Smooth muscle cell (in vitro differentiated cells): ENCODE measurements around the gene CDRT4. TPM values are rescaled to one million over a fixed set of nuclear protein-coding genes. Genes with fewer than 3 reads are reported as not detected.

ENCODE experiments used
- DNase-seq: peaks from one replicate; lab custom pipeline; 2025; ENCODE audit not compliant: unreplicated experiment; lab: John Stamatoyannopoulos, UW
- H2AFZ ChIP-seq: fragments of 200-600 bp; sonication (generic); 2 replicates; pipeline ENCODE4 v1.6.0; 2016; ENCODE audit warnings: antibody characterized with exemption, low read depth, mild to moderate bottlenecking
- H3F3A ChIP-seq: fragments of 200-600 bp; sonication (generic); 2 replicates; pipeline ENCODE4 v1.6.0; 2017; ENCODE audit warnings: antibody characterized with exemption, low read depth
- H3K27ac ChIP-seq: fragments of 200-600 bp; sonication (generic); 2 replicates; pipeline ENCODE4 v1.5.1; 2016; ENCODE audit warnings: low read depth, mild to moderate bottlenecking
- H3K27me3 ChIP-seq: fragments of 200-600 bp; sonication (generic); 2 replicates; pipeline ENCODE4 v1.6.1; 2016; ENCODE audit warnings: low read depth, mild to moderate bottlenecking
- H3K36me3 ChIP-seq: fragments of 200-600 bp; sonication (generic); 2 replicates; pipeline ENCODE4 v1.5.1; 2016; ENCODE audit warnings: low read depth
- H3K4me1 ChIP-seq: fragments of 200-600 bp; sonication (generic); 2 replicates; pipeline ENCODE4 v1.5.1; 2016; ENCODE audit warnings: low read depth
- H3K4me2 ChIP-seq: fragments of 200-600 bp; sonication (generic); 2 replicates; pipeline ENCODE4 v1.6.0; 2016; ENCODE audit warnings: mild to moderate bottlenecking
- H3K4me3 ChIP-seq: fragments of 200-600 bp; sonication (generic); 2 replicates; pipeline ENCODE4 v1.5.1; 2016; ENCODE audit warnings: mild to moderate bottlenecking
- H3K79me2 ChIP-seq: fragments of 200-600 bp; sonication (generic); 2 replicates; pipeline ENCODE4 v1.6.0; 2016; ENCODE audit warnings: low read depth, mild to moderate bottlenecking
- H3K9ac ChIP-seq: fragments of 200-600 bp; sonication (generic); 2 replicates; pipeline ENCODE4 v1.6.0; 2016; ENCODE audit warnings: low read depth
- H3K9me3 ChIP-seq: fragments of 200-600 bp; sonication (generic); replicated peaks from 2 replicates; pipeline ENCODE4 v1.5.1; 2016; ENCODE audit warnings: low read depth
- H4K20me1 ChIP-seq: fragments of 200-600 bp; sonication (generic); 2 replicates; pipeline ENCODE4 v1.6.0; 2016; ENCODE audit warnings: low read depth
- WGBS: methylation state at CpG from one replicate; pipeline ENCODE4 v1.1.7; 2016; ENCODE audit warnings: low lambda C conversion rate; 5-methylcytosine and 5-hydroxymethylcytosine counted together
- polyA plus RNA-seq: library from polyadenylated mRNA; unstranded; fragments of >200 nt; fragmentation: Nextera tagmentation; extraction: Ambion mirVana; gene quantifications from 2 replicates; pipeline ENCODE4 v1.2.1, GENCODE V29; 2016
- total RNA-seq: library from RNA; depleted of rRNA; stranded (reverse); fragments of >200 nt; gene quantifications from 2 replicates; pipeline ENCODE4 v1.2.3, GENCODE V29; 2014
- TF ChIP-seq, protein P1 (sequence below): fragments of 200-600 bp; sonication (generic); IDR thresholded peaks from 2 replicates; pipeline ENCODE4 v1.5.1; 2017; ENCODE audit warnings: borderline replicate concordance, mild to moderate bottlenecking, antibody characterized with exemption; ENCODE audit not compliant: insufficient read depth, poor library complexity, severe bottlenecking

Gene CDRT4
- total and polyA plus RNA-seq, 2 experiments from 2014 or later = 0.45 to 4.2 TPM

DNA sequence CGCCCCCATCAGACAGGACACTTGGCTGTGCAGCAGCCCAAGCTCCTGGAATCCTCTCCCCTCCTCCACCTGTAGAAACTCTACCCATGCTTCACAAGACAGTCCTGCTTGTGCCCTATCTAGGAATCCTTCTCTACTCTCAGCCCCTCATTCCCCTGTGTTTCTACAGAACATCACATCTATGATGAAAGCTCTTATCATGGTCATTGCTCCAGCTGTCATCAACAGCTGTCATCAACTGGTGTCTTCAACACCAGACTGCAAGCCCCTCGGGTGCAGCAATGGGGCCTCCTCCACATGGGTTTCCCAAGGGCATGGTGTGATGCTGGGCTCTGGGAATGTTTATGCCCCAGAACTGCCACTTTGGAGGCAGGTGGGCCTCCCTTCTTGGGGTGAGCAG, 21.1 kb upstream of the CDRT4 start:
- no peaks in the 10 kb centered on the region for H3K9me3 ChIP-seq
- H3K27ac ChIP-seq = no peak overlapping the region
- H3K9ac ChIP-seq = no peak overlapping the region
- TF ChIP-seq, protein P1, sequence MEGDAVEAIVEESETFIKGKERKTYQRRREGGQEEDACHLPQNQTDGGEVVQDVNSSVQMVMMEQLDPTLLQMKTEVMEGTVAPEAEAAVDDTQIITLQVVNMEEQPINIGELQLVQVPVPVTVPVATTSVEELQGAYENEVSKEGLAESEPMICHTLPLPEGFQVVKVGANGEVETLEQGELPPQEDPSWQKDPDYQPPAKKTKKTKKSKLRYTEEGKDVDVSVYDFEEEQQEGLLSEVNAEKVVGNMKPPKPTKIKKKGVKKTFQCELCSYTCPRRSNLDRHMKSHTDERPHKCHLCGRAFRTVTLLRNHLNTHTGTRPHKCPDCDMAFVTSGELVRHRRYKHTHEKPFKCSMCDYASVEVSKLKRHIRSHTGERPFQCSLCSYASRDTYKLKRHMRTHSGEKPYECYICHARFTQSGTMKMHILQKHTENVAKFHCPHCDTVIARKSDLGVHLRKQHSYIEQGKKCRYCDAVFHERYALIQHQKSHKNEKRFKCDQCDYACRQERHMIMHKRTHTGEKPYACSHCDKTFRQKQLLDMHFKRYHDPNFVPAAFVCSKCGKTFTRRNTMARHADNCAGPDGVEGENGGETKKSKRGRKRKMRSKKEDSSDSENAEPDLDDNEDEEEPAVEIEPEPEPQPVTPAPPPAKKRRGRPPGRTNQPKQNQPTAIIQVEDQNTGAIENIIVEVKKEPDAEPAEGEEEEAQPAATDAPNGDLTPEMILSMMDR = no peak
- H3K27me3 ChIP-seq = no peaks in the 10 kb centered on the region
- no peak overlapping the region for H2AFZ ChIP-seq
- WGBS = 74% methylated on average over 2 of the region's 2 CpGs
- no peak overlapping the region for H3K4me2 ChIP-seq
- no peak for DNase-seq
- no peaks in the 10 kb centered on the region for H4K20me1 ChIP-seq
- no peaks in the 10 kb centered on the region for H3K79me2 ChIP-seq
- no peaks in the 10 kb centered on the region for H3K36me3 ChIP-seq
- no peak overlapping the region for H3K4me3 ChIP-seq
- peaks cover 10% of the 10 kb centered on the region for H3K4me1 ChIP-seq
- peaks cover 16% of the 10 kb centered on the region for H3F3A ChIP-seq

DNA sequence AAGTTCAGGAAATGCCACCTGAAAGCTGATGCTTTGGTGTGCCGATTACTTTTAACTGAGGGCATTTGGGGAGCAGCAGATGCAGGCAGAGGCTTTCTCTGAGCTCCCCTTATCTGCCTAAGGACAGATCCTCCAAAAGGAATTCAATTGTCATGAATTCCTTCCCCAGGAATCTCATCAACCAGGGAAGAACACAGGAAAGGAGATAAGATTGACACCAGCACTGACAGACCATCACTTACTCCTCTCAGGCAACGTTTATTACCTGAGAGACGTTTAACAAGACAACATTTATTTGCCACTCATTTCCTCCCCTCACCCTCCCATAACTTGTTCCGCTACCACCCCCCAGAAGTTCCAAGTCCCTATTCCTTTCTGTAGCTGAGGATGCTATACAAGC, 17.6 kb upstream of the CDRT4 start:
- no peak overlapping the region for H3K27ac ChIP-seq
- H3F3A ChIP-seq = peaks cover 3% of the 10 kb centered on the region
- TF ChIP-seq, protein P1 = no peak
- H3K4me3 ChIP-seq = no peak overlapping the region
- no peaks in the 10 kb centered on the region for H3K27me3 ChIP-seq
- no peaks in the 10 kb centered on the region for H3K79me2 ChIP-seq
- WGBS = 47% methylated on average over 4 of the region's 4 CpGs
- no peak overlapping the region for H3K4me2 ChIP-seq
- no peaks in the 10 kb centered on the region for H3K9me3 ChIP-seq
- no peaks in the 10 kb centered on the region for H3K4me1 ChIP-seq
- H4K20me1 ChIP-seq = no peaks in the 10 kb centered on the region
- no peaks in the 10 kb centered on the region for H3K36me3 ChIP-seq
- no peak overlapping the region for H3K9ac ChIP-seq
- no peak overlapping the region for H2AFZ ChIP-seq
- no peak for DNase-seq

DNA sequence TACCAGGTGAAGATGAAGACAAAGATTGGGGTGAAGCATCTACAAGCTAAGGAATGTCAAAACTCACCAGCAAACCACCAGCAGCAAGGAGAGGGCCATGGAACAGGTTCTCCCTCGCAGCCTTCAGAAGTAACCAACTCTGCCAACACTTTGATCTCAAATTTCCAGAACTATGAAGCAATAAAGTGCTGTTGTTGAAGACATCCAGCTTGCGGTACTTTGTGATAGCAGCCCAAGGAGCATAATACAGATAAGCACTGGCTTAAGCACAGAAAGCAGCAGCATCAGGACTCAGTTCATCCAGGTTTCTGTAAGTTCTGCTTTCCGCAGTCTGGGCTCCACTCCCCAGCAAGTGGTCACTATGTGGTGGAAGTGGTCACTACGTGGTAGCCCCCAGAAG, 16.0 kb upstream of the CDRT4 start:
- H3K36me3 ChIP-seq = no peaks in the 10 kb centered on the region
- no peak overlapping the region for H3K4me2 ChIP-seq
- peaks cover 3% of the 10 kb centered on the region for H3F3A ChIP-seq
- 36% methylated on average over 4 of the region's 4 CpGs for WGBS
- H3K27ac ChIP-seq = no peak overlapping the region
- no peaks in the 10 kb centered on the region for H3K27me3 ChIP-seq
- no peaks in the 10 kb centered on the region for H3K9me3 ChIP-seq
- TF ChIP-seq, protein P1 = no peak
- H3K9ac ChIP-seq = no peak overlapping the region
- H2AFZ ChIP-seq = no peak overlapping the region
- H3K4me3 ChIP-seq = no peak overlapping the region
- H3K4me1 ChIP-seq = no peaks in the 10 kb centered on the region
- DNase-seq = no peak
- H4K20me1 ChIP-seq = no peaks in the 10 kb centered on the region
- no peaks in the 10 kb centered on the region for H3K79me2 ChIP-seq

DNA sequence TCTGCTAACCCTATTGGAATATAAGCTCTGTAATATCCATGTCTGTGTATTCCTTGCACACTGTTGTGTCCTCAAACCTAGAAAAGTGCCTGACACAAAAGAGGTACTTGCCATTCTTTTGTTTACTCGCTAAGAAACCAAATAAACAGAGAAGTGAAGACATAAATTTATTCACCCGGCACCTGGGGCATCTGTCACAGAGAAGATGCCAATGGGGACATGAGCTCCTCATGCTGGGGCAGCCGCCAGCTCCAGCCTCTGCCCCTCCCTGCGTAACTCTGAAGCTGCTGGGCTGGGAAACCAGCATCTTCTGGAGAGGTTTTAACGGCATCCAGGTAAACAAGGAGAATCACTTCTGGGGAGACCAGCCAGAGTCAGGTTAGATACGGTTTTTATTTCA, 15.1 kb upstream of the CDRT4 start:
- Histone ChIP-seq H3K79me2 (no peaks in the 10 kb centered on the region), H3K9ac (no peak overlapping the region), H3K36me3 (no peaks in the 10 kb centered on the region), H4K20me1 (no peaks in the 10 kb centered on the region), H3K27me3 (no peaks in the 10 kb centered on the region), H2AFZ (no peak overlapping the region), H3F3A (peaks cover 3% of the 10 kb centered on the region), H3K27ac (no peak overlapping the region), H3K4me3 (no peak overlapping the region), H3K4me1 (no peaks in the 10 kb centered on the region), H3K9me3 (no peaks in the 10 kb centered on the region), H3K4me2 (no peak overlapping the region)
- 79% methylated on average over 6 of the region's 6 CpGs for WGBS
- no peak for DNase-seq
- TF ChIP-seq, protein P1 = no peak
